Chondrocyte (in vitro differentiated cells): Measurements from ENCODE around the gene ST8SIA5. TPM values are rescaled to one million over a fixed set of nuclear protein-coding genes. Genes with fewer than 3 reads are reported as not detected.

Source experiments
- DNase-seq: peaks from one replicate; pipeline ENCODE4 v3.0.0; 2021; ENCODE audit warnings: mixed read lengths, low spot score
- H3K27ac Mint-ChIP-seq: one replicate; pipeline ENCODE4 v1.8.0; 2021; ENCODE audit warnings: mild to moderate bottlenecking, moderate library complexity, mixed read lengths; ENCODE audit not compliant: unreplicated experiment
- H3K27me3 Mint-ChIP-seq: 2 replicates; pipeline ENCODE4 v1.8.0; 2021; ENCODE audit warnings: low read depth, mixed read lengths
- H3K36me3 Mint-ChIP-seq: 2 replicates; pipeline ENCODE4 v1.8.0; 2021; ENCODE audit warnings: low read depth, mixed read lengths
- H3K4me1 Mint-ChIP-seq: 2 replicates; pipeline ENCODE4 v1.8.0; 2021; ENCODE audit warnings: low read depth, mild to moderate bottlenecking, mixed read lengths
- H3K4me3 Mint-ChIP-seq: one replicate; pipeline ENCODE4 v1.8.0; 2021; ENCODE audit warnings: mild to moderate bottlenecking, moderate library complexity, mixed read lengths; ENCODE audit not compliant: unreplicated experiment
- H3K9me3 Mint-ChIP-seq: 2 replicates; pipeline ENCODE4 v1.8.0; 2021; ENCODE audit warnings: low read depth, mixed read lengths
- total RNA-seq: library from RNA; stranded (reverse); gene quantifications from 3 replicates; pipeline ENCODE4 v1.2.1, GENCODE V29; 2021
- TF ChIP-seq, protein P1 (sequence below): fragments of 200-600 bp; sonication (generic); IDR thresholded peaks from 2 replicates; pipeline ENCODE4 v1.5.0; 2021; ENCODE audit warnings: antibody characterized with exemption, mild to moderate bottlenecking, moderate library complexity

The ST8SIA5 gene
- total RNA-seq, 1 donor from 2014 or later, result 0.25 TPM

GRCh38 chr18:46767217-46767616 lies 10.4 kb upstream of the ST8SIA5 start:
- no peak overlapping the region for H3K27ac Mint-ChIP-seq
- H3K4me1 Mint-ChIP-seq, result peaks cover 10% of the 10 kb centered on the region
- peaks cover 12% of the 10 kb centered on the region for H3K27me3 Mint-ChIP-seq
- H3K36me3 Mint-ChIP-seq, result no peaks in the 10 kb centered on the region
- no peaks in the 10 kb centered on the region for H3K9me3 Mint-ChIP-seq
- DNase-seq, result no peak
- TF ChIP-seq, protein P1, sequence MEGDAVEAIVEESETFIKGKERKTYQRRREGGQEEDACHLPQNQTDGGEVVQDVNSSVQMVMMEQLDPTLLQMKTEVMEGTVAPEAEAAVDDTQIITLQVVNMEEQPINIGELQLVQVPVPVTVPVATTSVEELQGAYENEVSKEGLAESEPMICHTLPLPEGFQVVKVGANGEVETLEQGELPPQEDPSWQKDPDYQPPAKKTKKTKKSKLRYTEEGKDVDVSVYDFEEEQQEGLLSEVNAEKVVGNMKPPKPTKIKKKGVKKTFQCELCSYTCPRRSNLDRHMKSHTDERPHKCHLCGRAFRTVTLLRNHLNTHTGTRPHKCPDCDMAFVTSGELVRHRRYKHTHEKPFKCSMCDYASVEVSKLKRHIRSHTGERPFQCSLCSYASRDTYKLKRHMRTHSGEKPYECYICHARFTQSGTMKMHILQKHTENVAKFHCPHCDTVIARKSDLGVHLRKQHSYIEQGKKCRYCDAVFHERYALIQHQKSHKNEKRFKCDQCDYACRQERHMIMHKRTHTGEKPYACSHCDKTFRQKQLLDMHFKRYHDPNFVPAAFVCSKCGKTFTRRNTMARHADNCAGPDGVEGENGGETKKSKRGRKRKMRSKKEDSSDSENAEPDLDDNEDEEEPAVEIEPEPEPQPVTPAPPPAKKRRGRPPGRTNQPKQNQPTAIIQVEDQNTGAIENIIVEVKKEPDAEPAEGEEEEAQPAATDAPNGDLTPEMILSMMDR, result no peak
- no peak overlapping the region for H3K4me3 Mint-ChIP-seq

- Mint-ChIP-seq H3K9me3 (no peaks in the 10 kb centered on the region), H3K36me3 (no peaks in the 10 kb centered on the region), H3K27me3 (peaks cover 28% of the 10 kb centered on the region), H3K4me1 (no peaks in the 10 kb centered on the region), H3K27ac (no peak overlapping the region), H3K4me3 (no peak overlapping the region)
- TF ChIP-seq, protein P1, result no peak
- no peak for DNase-seq
Measured at GRCh38 chr18:46764586-46764985, 7.7 kb upstream of the ST8SIA5 start.

GRCh38 chr18:46761059-46761769 lies 4.4 kb upstream of the ST8SIA5 start:
- DNase-seq, result no peak
- Mint-ChIP-seq H3K27ac (no peak overlapping the region), H3K27me3 (peaks cover 44% of the 10 kb centered on the region), H3K4me1 (peaks cover 12% of the 10 kb centered on the region), H3K4me3 (no peak overlapping the region), H3K9me3 (no peaks in the 10 kb centered on the region), H3K36me3 (no peaks in the 10 kb centered on the region)
- TF ChIP-seq, protein P1, result no peak

GRCh38 chr18:46759890-46760289 lies 3.0 kb upstream of the ST8SIA5 start:
- Mint-ChIP-seq H3K9me3 (no peaks in the 10 kb centered on the region), H3K27ac (no peak overlapping the region), H3K36me3 (no peaks in the 10 kb centered on the region), H3K4me3 (no peak overlapping the region), H3K27me3 (peaks cover 51% of the 10 kb centered on the region), H3K4me1 (peaks cover 17% of the 10 kb centered on the region)
- TF ChIP-seq, protein P1, result no peak
- no peak for DNase-seq

DNA sequence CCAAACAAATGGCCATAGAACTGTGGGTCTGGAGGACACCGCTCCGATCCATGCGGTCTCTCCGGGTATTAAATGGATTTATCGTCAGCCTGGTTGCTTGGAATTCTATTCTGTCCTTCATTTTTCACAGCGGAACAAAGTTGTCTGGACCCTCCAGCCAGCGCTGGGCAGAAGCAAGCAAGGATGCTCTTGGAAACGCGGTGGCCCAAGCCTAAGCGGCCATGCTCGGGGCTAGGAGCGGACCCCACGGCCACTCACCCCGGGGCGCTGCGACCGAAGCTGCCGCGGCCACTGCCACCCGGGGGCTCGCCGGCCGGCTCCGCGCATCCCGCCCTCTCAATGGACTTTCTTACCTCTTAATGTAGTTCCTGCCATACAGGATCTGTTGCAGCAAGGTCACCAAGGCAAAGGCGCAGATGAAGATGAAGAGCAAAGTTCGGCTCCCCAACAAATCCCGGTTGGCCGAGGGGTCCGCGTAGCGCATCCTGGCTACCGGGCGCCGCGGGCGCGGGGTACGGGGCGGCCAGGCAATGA lies 761 bp downstream of the ST8SIA5 start:
- Mint-ChIP-seq H3K27ac (no peak overlapping the region), H3K27me3 (peaks cover 61% of the 10 kb centered on the region), H3K4me1 (peaks cover 17% of the 10 kb centered on the region), H3K4me3 (no peak overlapping the region), H3K36me3 (peaks cover 3% of the 10 kb centered on the region), H3K9me3 (no peaks in the 10 kb centered on the region)
- DNase-seq, result no peak
- TF ChIP-seq, protein P1, result no peak
